Measurements from ENCODE around the gene MUC21. TPM values are rescaled to one million over a fixed set of nuclear protein-coding genes. Genes with fewer than 3 reads are reported as not detected.

MUC21 gene
- total RNA-seq (not detected), polyA plus RNA-seq (ENCODE audit: insufficient read depth in 1 of 8, insufficient read length in 8 of 8, low replicate concordance in 1 of 8) (under 1 TPM in 1 of 8 donors, not detected in 7; 0.25 TPM)
- long read RNA-seq, donor 1 = 0 reads
- long read RNA-seq, donor 2 = 0 reads
- long read RNA-seq, donor 3 = 0 reads
- long read RNA-seq, donor 4 = 0 reads
- long read RNA-seq, donor 5 = 0 reads
- long read RNA-seq, donor 6 = 0 reads
- long read RNA-seq, donor 7 = 0 reads
- long read RNA-seq, donor 8 = 0 reads
- long read RNA-seq, donor 9 = 0 reads
- long read RNA-seq, donor 10 = 0 reads
- long read RNA-seq, donor 11 = 0 reads

GRCh38 chr6:30983439-30983838 lies at the start of gene MUC21:
MUC21 (plus strand) TSS chr6:30983718; CDS start chr6:30983959, 241 bp downstream.
- no peaks in the 10 kb centered on the region for H3K27me3 ChIP-seq (ENCODE audit: control insufficient read depth, insufficient read depth, low read length)
- no peak within 1 kb of the TSS for H3K4me3 ChIP-seq (ENCODE audit: low read length)

GRCh38 chr6:30935018-30935417 lies 48.5 kb upstream of the MUC21 start:
- Histone ChIP-seq H3K4me3 (ENCODE audit: low read length) (no peak overlapping the region), H3K36me3 (ENCODE audit: control insufficient read depth, insufficient read depth, low read length) (no peaks in the 10 kb centered on the region), H3K27ac (ENCODE audit: low read length) (no peak overlapping the region), H3K9me3 (replicated peaks; ENCODE audit: control insufficient read depth, low read depth, low read length) (no peaks in the 10 kb centered on the region), H3K4me1 (ENCODE audit: control insufficient read depth, insufficient read depth, low read length) (no peaks in the 10 kb centered on the region), H3K27me3 (ENCODE audit: control insufficient read depth, insufficient read depth, low read length) (peaks cover 11% of the 10 kb centered on the region)
- 39% methylated on average over 3 of the region's 3 CpGs for WGBS (ENCODE audit: insufficient coverage)
- no peak for DNase-seq

More at GRCh38 chr6:30983439-30983838, at the start of gene MUC21:
- no peaks in the 10 kb centered on the region for H3K36me3 ChIP-seq (ENCODE audit: control insufficient read depth, insufficient read depth, low read length)
- peaks cover 11% of the 10 kb centered on the region for H3K4me1 ChIP-seq (ENCODE audit: control insufficient read depth, insufficient read depth, low read length)
- no peak for DNase-seq
- no peak within 1 kb of the TSS for H3K27ac ChIP-seq (ENCODE audit: low read length)
- no peaks in the 10 kb centered on the region for H3K9me3 ChIP-seq (replicated peaks; ENCODE audit: control insufficient read depth, low read depth, low read length)
- 75% methylated on average over 6 of the region's 6 CpGs for whole genome bisulfite sequencing (ENCODE audit: insufficient coverage)

GRCh38 chr6:30937265-30937664 lies 46.3 kb upstream of the MUC21 start:
- no peak for DNase-seq
- H3K27me3 ChIP-seq (ENCODE audit: control insufficient read depth, insufficient read depth, low read length) = peaks cover 13% of the 10 kb centered on the region
- H3K36me3 ChIP-seq (ENCODE audit: control insufficient read depth, insufficient read depth, low read length) = no peaks in the 10 kb centered on the region
- no peaks in the 10 kb centered on the region for H3K4me1 ChIP-seq (ENCODE audit: control insufficient read depth, insufficient read depth, low read length)
- H3K9me3 ChIP-seq (replicated peaks; ENCODE audit: control insufficient read depth, low read depth, low read length) = no peaks in the 10 kb centered on the region
- 59% methylated on average over 3 of the region's 6 CpGs for WGBS (ENCODE audit: insufficient coverage)
- H3K27ac ChIP-seq (ENCODE audit: low read length) = no peak overlapping the region
- H3K4me3 ChIP-seq (ENCODE audit: low read length) = no peak overlapping the region

- H3K27ac ChIP-seq (ENCODE audit: low read length) = no peak overlapping the region
- peaks cover 6% of the 10 kb centered on the region for H3K4me1 ChIP-seq (ENCODE audit: control insufficient read depth, insufficient read depth, low read length)
- WGBS (ENCODE audit: insufficient coverage) = 100% methylated on average over 1 of the region's 4 CpGs
- H3K4me3 ChIP-seq (ENCODE audit: low read length) = no peak overlapping the region
- H3K36me3 ChIP-seq (ENCODE audit: control insufficient read depth, insufficient read depth, low read length) = no peaks in the 10 kb centered on the region
- no peak for DNase-seq
- no peaks in the 10 kb centered on the region for H3K9me3 ChIP-seq (replicated peaks; ENCODE audit: control insufficient read depth, low read depth, low read length)
- peaks cover 19% of the 10 kb centered on the region for H3K27me3 ChIP-seq (ENCODE audit: control insufficient read depth, insufficient read depth, low read length)
Observed at GRCh38 chr6:30938730-30939129, 44.8 kb upstream of the MUC21 start.

- peaks cover 21% of the 10 kb centered on the region for H3K27me3 ChIP-seq (ENCODE audit: control insufficient read depth, insufficient read depth, low read length)
- no peak overlapping the region for H3K4me3 ChIP-seq (ENCODE audit: low read length)
- H3K9me3 ChIP-seq (replicated peaks; ENCODE audit: control insufficient read depth, low read depth, low read length) = no peaks in the 10 kb centered on the region
- H3K4me1 ChIP-seq (ENCODE audit: control insufficient read depth, insufficient read depth, low read length) = peaks cover 6% of the 10 kb centered on the region
- WGBS (ENCODE audit: insufficient coverage) = 54% methylated on average over 2 of the region's 3 CpGs
- H3K27ac ChIP-seq (ENCODE audit: low read length) = no peak overlapping the region
- no peak for DNase-seq
- H3K36me3 ChIP-seq (ENCODE audit: control insufficient read depth, insufficient read depth, low read length) = no peaks in the 10 kb centered on the region
Observed at GRCh38 chr6:30939473-30939872, 44.0 kb upstream of the MUC21 start.

- no peaks in the 10 kb centered on the region for H3K36me3 ChIP-seq (ENCODE audit: control insufficient read depth, insufficient read depth, low read length)
- DNase-seq = no peak
- no peaks in the 10 kb centered on the region for H3K9me3 ChIP-seq (replicated peaks; ENCODE audit: control insufficient read depth, low read depth, low read length)
- peaks cover 21% of the 10 kb centered on the region for H3K27me3 ChIP-seq (ENCODE audit: control insufficient read depth, insufficient read depth, low read length)
- H3K27ac ChIP-seq (ENCODE audit: low read length) = no peak within 1 kb of the TSS
- H3K4me3 ChIP-seq (ENCODE audit: low read length) = no peak within 1 kb of the TSS
- peaks cover 6% of the 10 kb centered on the region for H3K4me1 ChIP-seq (ENCODE audit: control insufficient read depth, insufficient read depth, low read length)
- WGBS (ENCODE audit: insufficient coverage) = 72% methylated on average over 9 of the region's 16 CpGs
Observed at GRCh38 chr6:30940361-30940986, 43.0 kb upstream of the MUC21 start, which contains the start of gene MUCL3. MUCL3 (plus strand) TSS chr6:30940973; CDS start chr6:30941000, 27 bp downstream.

- DNase-seq = peak; percentile 57
- Histone ChIP-seq H3K27me3 (ENCODE audit: control insufficient read depth, insufficient read depth, low read length) (peaks cover 11% of the 10 kb centered on the region), H3K4me3 (ENCODE audit: low read length) (no peak overlapping the region), H3K4me1 (ENCODE audit: control insufficient read depth, insufficient read depth, low read length) (peaks cover 6% of the 10 kb centered on the region), H3K27ac (ENCODE audit: low read length) (no peak overlapping the region), H3K9me3 (replicated peaks; ENCODE audit: control insufficient read depth, low read depth, low read length) (no peaks in the 10 kb centered on the region), H3K36me3 (ENCODE audit: control insufficient read depth, insufficient read depth, low read length) (no peaks in the 10 kb centered on the region)
- 11% methylated on average over 15 of the region's 15 CpGs for WGBS (ENCODE audit: insufficient coverage)
Observed at GRCh38 chr6:30942338-30943060, 41.0 kb upstream of the MUC21 start.

GRCh38 chr6:30944051-30944450 lies 39.5 kb upstream of the MUC21 start:
- Histone ChIP-seq H3K4me3 (ENCODE audit: low read length) (no peak overlapping the region), H3K36me3 (ENCODE audit: control insufficient read depth, insufficient read depth, low read length) (no peaks in the 10 kb centered on the region), H3K27me3 (ENCODE audit: control insufficient read depth, insufficient read depth, low read length) (peaks cover 13% of the 10 kb centered on the region), H3K27ac (ENCODE audit: low read length) (no peak overlapping the region), H3K4me1 (ENCODE audit: control insufficient read depth, insufficient read depth, low read length) (peaks cover 6% of the 10 kb centered on the region), H3K9me3 (replicated peaks; ENCODE audit: control insufficient read depth, low read depth, low read length) (no peaks in the 10 kb centered on the region)
- no peak for DNase-seq
- 75% methylated on average over 3 of the region's 4 CpGs for whole genome bisulfite sequencing (ENCODE audit: insufficient coverage)

GRCh38 chr6:30945281-30945680 lies 38.2 kb upstream of the MUC21 start:
- Histone ChIP-seq H3K36me3 (ENCODE audit: control insufficient read depth, insufficient read depth, low read length) (no peaks in the 10 kb centered on the region), H3K27ac (ENCODE audit: low read length) (no peak overlapping the region), H3K27me3 (ENCODE audit: control insufficient read depth, insufficient read depth, low read length) (peaks cover 16% of the 10 kb centered on the region), H3K4me1 (ENCODE audit: control insufficient read depth, insufficient read depth, low read length) (peaks cover 6% of the 10 kb centered on the region), H3K4me3 (ENCODE audit: low read length) (no peak overlapping the region), H3K9me3 (replicated peaks; ENCODE audit: control insufficient read depth, low read depth, low read length) (no peaks in the 10 kb centered on the region)
- DNase-seq = no peak
- WGBS (ENCODE audit: insufficient coverage) = 93% methylated on average over 2 of the region's 5 CpGs

GRCh38 chr6:30947231-30947630 lies 36.3 kb upstream of the MUC21 start:
- Histone ChIP-seq H3K4me1 (ENCODE audit: control insufficient read depth, insufficient read depth, low read length) (peaks cover 6% of the 10 kb centered on the region), H3K9me3 (replicated peaks; ENCODE audit: control insufficient read depth, low read depth, low read length) (no peaks in the 10 kb centered on the region), H3K27me3 (ENCODE audit: control insufficient read depth, insufficient read depth, low read length) (peaks cover 17% of the 10 kb centered on the region), H3K4me3 (ENCODE audit: low read length) (no peak overlapping the region), H3K27ac (ENCODE audit: low read length) (no peak overlapping the region), H3K36me3 (ENCODE audit: control insufficient read depth, insufficient read depth, low read length) (no peaks in the 10 kb centered on the region)
- DNase-seq = no peak
- WGBS (ENCODE audit: insufficient coverage) = no CpG with 5 or more reads among the region's 4 CpGs
